NOMO-1 (cell line): Measurements from ENCODE around the gene POFUT2.
"Not testable (repeated sequence)": the region's sequence is repeated elsewhere in the genome, so short reads cannot be mapped to it uniquely, and the experiment has no call there.

ENCODE experiments used
- DNase-seq, 2 experiments: peaks; one replicate each; lab custom pipeline; 2025; ENCODE audit not compliant: unreplicated experiment in 2 of 2; lab: John Stamatoyannopoulos, UW

POFUT2 gene

GRCh38 chr21:45313015-45313414 lies 25.3 kb upstream of the POFUT2 start:
- DNase-seq, result no peak

- DNase-seq, result no peak
Measured at GRCh38 chr21:45312296-45312695, 24.6 kb upstream of the POFUT2 start.

- no peak for DNase-seq
Measured at GRCh38 chr21:45310459-45310858, 22.8 kb upstream of the POFUT2 start.

GRCh38 chr21:45309987-45310381 lies 22.3 kb upstream of the POFUT2 start:
- DNase-seq, result no peak

DNA sequence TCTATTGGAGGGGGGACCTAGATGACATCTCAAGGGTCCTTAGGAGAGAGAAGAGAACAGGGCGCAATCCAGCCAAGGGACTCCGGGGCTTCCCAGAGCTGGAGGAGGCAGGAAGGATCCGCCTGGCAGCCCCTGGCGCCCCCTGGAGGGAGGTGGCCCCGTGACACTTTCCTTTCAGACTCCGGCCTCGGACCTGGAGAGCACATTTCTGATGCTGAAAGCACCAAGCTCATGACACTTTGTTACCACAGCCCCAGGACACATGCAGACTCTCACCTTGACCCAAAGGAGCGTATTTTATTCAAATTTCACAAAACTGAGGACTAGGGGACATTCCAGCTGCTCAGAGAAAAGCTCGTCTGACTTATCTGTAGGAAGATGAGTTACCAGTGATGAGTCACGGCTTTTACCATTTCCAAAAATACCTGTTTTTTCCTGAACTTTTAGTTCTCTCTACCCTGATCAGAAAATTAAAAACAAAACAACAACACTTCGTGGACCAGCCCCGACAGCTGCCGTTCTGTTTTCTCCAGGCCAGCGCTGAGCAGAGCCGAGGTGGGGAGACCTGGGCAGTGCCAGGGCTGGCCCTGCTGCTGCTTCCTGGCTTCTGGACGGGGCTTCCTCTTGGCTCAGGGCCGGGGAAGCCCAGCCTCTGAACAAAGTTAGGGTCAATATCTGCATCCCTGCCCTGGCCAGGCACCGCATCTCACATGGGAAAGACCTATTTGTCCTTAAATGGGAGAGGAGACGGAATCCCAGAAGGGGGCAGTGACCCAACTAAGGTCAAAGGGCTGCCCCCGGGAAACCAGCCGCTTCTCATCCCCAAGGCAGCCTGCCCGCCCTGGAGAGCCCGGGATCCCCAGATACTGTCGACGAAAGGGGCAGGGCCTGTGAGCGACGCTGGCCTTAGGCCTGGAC lies 21.6 kb upstream of the POFUT2 start:
- DNase-seq, result peak; percentile 48 to 59

- DNase-seq, result peak; percentile 68 to 88
Measured at GRCh38 chr21:45308194-45309068, 20.7 kb upstream of the POFUT2 start.

- DNase-seq, result not testable (repeated sequence)
Measured at GRCh38 chr21:45307597-45308158, 20.0 kb upstream of the POFUT2 start.

DNA sequence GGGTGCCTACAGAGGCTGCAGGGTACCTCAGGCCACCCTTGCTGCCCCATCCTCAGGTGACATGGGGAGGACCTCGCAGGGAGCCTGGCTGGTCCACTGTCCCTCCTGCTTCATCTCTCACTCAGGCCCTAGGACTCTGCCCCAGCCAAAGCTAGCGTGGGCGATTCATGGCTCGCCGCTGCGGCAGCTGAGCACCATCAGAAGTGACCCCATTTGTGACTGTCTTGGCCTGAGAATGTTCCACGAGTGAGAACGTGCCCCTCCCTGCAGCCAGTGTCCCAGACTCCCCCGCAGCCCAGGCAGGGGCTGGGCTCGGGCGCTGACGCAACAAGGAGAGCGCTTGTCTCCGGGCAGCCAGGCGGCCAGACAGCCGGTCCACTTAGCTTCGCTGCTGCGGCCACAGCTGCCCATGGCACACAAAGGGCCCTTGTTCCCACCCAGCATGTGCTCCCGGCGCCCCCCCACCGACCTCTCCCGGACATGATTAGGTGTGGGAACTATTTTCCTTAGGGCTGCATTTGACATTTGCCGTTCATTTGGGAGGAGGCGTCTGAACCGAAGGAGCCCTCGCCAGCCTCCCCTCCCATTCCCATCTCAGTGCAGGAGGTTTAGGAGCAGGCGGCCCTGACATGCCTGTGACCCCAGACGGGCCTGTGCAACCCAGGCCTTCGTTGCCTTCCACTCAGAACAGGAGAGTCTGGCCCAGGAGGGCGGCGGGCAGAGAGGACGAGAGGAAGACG lies 19.3 kb upstream of the POFUT2 start:
- DNase-seq, result no peak

DNA sequence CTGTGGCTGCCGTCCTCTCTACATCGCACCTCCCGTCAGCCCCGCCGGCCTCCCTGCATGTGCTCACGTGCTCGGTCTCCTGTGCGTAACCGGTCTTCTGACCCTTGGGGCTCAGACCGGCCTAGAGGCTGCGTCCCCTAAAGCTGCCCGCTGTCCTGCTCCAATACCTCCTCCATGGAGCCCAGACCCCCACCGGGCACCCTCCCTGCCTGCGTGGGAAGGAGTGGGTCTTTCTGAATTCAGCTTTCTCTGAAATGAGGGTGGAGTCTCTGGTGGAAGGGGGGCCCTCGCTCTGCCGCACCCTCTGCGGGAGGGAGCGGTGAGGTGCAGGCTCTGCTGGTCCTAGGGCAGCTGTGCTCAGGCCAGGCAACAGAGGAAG lies 18.7 kb upstream of the POFUT2 start:
- no peak for DNase-seq

DNA sequence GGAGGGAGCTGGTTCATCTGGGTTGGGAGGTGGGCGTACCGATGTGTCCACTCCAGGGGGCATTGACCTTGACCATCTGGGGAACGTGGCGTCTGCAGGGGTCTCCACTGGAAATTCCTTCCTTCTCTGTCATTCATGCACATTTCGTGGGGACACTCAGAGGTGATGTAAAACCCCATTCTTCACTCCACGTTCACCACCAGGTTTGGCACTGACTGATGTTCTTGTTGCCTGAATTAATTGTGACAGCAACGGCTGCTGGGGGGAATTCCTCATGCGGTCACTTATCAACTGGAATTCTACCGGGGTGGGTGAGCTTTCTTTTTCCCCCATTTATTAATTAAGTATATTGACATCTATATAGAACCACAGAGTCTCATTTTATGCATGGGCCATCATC lies 18.1 kb upstream of the POFUT2 start:
- no peak for DNase-seq

- no peak for DNase-seq
Measured at GRCh38 chr21:45304945-45305344, 17.2 kb upstream of the POFUT2 start.

DNA sequence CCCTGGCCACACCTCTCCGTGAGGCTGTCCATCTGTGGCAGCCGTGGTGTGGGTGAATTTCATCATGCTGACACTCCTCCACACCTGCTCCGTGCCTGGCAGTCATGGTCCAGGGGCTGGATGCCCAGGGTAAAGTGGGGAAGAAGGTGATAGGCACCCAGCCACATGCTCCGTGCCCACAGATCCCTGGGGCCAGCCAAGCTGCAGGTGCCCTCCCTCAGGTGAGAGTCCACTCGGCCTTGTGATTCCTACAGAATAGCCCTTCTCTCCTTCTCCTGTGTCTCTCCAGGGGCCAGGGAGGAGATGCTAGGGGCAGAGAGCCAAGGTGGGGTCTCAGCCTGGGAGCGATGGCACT lies 16.8 kb upstream of the POFUT2 start:
- no peak for DNase-seq

DNA sequence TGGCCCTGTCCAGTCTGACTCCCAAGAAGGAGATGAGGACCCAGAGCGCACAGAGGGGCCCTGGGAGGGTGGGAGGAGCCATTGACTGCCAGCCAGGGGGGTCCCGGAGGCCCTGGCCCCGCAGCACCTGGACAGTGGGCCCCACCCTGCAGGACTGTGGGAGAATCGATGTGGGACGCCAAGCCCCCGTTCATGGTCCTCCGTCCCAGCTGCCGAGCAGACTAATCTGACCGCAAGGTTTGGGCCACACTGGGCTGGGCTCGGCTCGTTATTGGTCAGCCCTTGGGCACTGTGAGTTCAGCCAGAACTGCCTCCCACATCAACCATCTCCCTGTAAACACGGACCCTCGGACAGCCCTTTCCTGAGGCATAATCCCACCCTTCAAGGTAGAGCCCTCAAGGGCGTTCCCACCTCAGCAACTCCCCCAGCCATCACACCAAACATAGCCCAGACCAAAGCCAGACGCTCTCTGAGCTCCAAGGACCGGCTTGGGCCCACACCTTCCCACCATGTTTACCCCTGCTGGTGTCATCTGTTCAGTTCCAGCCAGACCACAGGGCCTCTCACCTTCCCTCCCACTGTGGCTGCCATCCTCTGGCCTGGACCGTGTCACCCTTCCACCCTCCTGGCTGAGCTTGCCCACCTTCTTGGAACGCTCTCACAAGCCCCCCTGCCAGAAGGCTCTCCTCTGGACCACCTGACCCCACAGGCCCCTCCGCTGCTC lies 16.2 kb upstream of the POFUT2 start:
- no peak for DNase-seq

DNA sequence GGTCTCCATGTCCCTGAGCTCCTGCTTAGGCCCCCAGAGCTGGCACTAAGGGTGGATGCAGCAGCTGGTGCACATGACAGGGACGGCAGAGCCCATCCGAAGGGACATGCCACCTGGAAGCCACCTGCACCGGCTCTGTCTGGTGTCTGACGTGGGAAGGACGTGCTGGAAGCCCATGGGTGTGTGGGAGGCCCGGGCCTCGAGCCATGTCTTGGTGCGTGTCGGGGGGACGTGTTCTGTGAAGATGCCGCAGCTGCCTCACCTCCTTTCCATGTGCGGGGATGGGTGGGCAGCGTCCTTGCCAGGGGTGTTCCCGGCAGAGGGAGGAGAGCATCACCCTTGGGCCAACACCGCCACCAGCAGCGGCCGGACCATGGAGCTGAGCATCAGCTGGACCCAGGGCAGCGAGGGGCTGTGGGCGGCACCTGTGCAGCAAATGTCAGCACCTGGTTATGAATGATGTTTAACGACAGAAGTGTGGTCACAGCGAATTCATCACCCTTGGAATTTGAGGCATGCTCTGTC lies 15.5 kb upstream of the POFUT2 start:
- no peak for DNase-seq

- no peak for DNase-seq
Measured at GRCh38 chr21:45302082-45303061, 14.7 kb upstream of the POFUT2 start.

GRCh38 chr21:45301521-45302081 lies 13.9 kb upstream of the POFUT2 start:
- no peak for DNase-seq

DNA sequence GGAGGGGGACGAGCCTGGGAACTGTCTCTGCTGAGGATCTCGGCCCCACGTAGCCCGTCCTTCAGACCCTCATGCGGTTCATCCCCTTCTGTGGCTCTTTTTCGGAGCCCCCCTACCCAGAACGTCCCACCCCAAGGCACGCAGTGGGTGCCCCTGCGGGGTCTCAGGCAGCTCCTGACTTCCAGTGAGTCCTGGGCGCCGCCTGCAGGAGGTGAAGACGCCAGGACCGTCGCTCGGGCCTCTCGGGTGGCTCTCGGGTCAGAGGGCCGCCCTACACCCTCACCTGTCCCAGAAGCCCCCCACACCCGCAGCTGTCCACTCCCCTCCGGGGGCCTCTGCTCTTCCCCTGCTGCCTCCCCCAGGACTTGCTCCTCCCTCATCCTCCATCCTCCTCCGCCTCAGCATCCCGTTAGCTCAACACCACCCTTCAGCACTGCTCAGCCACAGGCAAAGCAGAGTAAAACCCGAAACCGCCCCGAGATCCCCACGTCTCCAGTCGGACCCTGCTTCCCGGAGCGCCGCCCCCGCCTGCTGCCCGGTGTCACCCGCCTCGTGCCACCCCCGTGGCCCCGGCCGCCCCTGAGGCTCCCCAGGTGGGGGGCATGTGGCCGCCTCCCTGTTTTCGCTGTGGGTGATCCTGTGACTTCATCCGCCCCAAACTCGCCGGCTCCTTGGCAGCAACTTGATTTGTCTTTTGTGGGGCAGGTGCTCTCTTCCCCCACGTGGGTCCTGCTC lies 13.3 kb upstream of the POFUT2 start:
- DNase-seq, result no peak
